Gastrocnemius medialis (tissue), 4 donors: ENCODE results near the gene IL1A. TPM values are rescaled to one million over a fixed set of nuclear protein-coding genes. Genes with fewer than 3 reads are reported as not detected.

Source experiments
- ATAC-seq, 2 donors: fragments of 150-250 bp; one replicate each; pipeline ENCODE4 v1.9.1; 2016
- DNase-seq, 2 donors: peaks; one replicate each; pipeline ENCODE4 v3.0.0-alpha.2; 2019
- H3K27ac ChIP-seq, 4 donors: fragments of 200-600 bp; sonication (generic); 1 replicate in 1 of 4; 2 replicates in 3 of 4; pipeline ENCODE4 v1.5.1; 2016 to 2018; ENCODE audit warnings: mild to moderate bottlenecking in 2 of 4, moderate library complexity in 1 of 4
- H3K27me3 ChIP-seq, 3 donors: fragments of 200-600 bp; sonication (generic) in 2 of 3; 1 replicate in 1 of 3; 2 replicates in 2 of 3; pipeline versions ENCODE4 v1.5.1 to v1.6.0; 2016 to 2019; ENCODE audit warnings: mild to moderate bottlenecking in 1 of 3, moderate library complexity in 1 of 3
- H3K36me3 ChIP-seq, 2 donors: fragments of 200-600 bp; sonication (generic) in 1 of 2; one replicate each; pipeline ENCODE4 v1.5.1; 2017 to 2018
- H3K4me1 ChIP-seq, 2 donors: fragments of 200-600 bp; sonication (generic) in 1 of 2; one replicate each; pipeline ENCODE4 v1.5.1; 2016 to 2017; ENCODE audit warnings: mild to moderate bottlenecking in 2 of 2
- H3K4me3 ChIP-seq, 4 donors: fragments of 200-600 bp; sonication (generic) in 3 of 4; 1 replicate in 1 of 4; 2 replicates in 3 of 4; pipeline ENCODE4 v1.5.1; 2016 to 2019; ENCODE audit warnings: mild to moderate bottlenecking in 2 of 4
- H3K9me3 ChIP-seq, 3 donors: fragments of 200-600 bp; sonication (generic) in 2 of 3; 1 replicate in 1 of 3; 2 replicates in 2 of 3; pipeline ENCODE4 v1.5.1; 2016 to 2019
- CTCF ChIP-seq, 5 experiments: fragments of 450-650 bp in 3 of 5; fragments of 200-600 bp in 2 of 5; sonication (generic) in 2 of 5; IDR thresholded peaks in 4 of 5; conservative IDR thresholded peaks in 1 of 5; 1 replicate in 4 of 5; 2 replicates in 1 of 5; pipeline ENCODE4 v1.5.1; 2016 to 2019; ENCODE audit warnings: antibody characterized with exemption in 5 of 5, mild to moderate bottlenecking in 3 of 5, moderate library complexity in 3 of 5
- POLR2A ChIP-seq, 2 donors: fragments of 450-650 bp; IDR thresholded peaks; one replicate each; pipeline ENCODE4 v1.6.1; 2017; ENCODE audit warnings: antibody characterized with exemption in 2 of 2, mild to moderate bottlenecking in 2 of 2, moderate library complexity in 2 of 2
- in situ Hi-C, 4 donors: fragments of 200-750 bp; cut with MboI; loops; one replicate each; pipeline versions ENCODE4 v1.15.0 to v1.8.0; 2017; ENCODE audit warnings: low sequenced_read_pairs in 4 of 4
- intact Hi-C: fragments of 100-400 bp; cut with DNase I; formaldehyde crosslinking; loops from one replicate; pipeline ENCODE4 v1.15.1; 2023; ENCODE audit warnings: low total_unique reads
- total RNA-seq, 4 donors: library from RNA; depleted of rRNA; stranded (reverse); fragments of >200 nt; gene quantifications; one replicate each; pipeline versions ENCODE4 v1.1.0 to v1.2.3, GENCODE V29; 2016

The IL1A gene
- total RNA-seq, 4 donors from 2014 or later = not detected

GRCh38 chr2:112757265-112757664, 27.0 kb downstream of the IL1A start:
- no peak overlapping the region for H3K27ac ChIP-seq
- H3K36me3 ChIP-seq = no peaks in the 10 kb centered on the region
- H3K27me3 ChIP-seq = no peaks in the 10 kb centered on the region
- H3K4me1 ChIP-seq = no peaks in the 10 kb centered on the region
- DNase-seq (no peak), ATAC-seq (no peak)
- no peak overlapping the region for H3K4me3 ChIP-seq
- H3K9me3 ChIP-seq = no peaks in the 10 kb centered on the region
- TF ChIP-seq CTCF (IDR thresholded peaks at IDR 0.05 in 4 of 5, conservative IDR thresholded peaks at IDR 0.05 in 1 of 5) (no peak), POLR2A (IDR thresholded peaks at IDR 0.05) (no peak)
- intact Hi-C loops (no loop called here), in situ Hi-C loops (loop anchor here in 1 of 4 donors (10.0 kb wide), 2 partner anchors 118 to 198 kb away; no protein-coding TSS in a partner anchor)

GRCh38 chr2:112756207-112756606, 28.1 kb downstream of the IL1A start:
- Histone ChIP-seq H3K27ac (no peak overlapping the region), H3K4me3 (no peak overlapping the region), H3K36me3 (no peaks in the 10 kb centered on the region), H3K9me3 (no peaks in the 10 kb centered on the region), H3K27me3 (no peaks in the 10 kb centered on the region), H3K4me1 (no peaks in the 10 kb centered on the region)
- intact Hi-C loops (no loop called here), in situ Hi-C loops (loop anchor here in 1 of 4 donors (10.0 kb wide), 2 partner anchors 119 to 199 kb away; no protein-coding TSS in a partner anchor)
- DNase-seq = no peak
- TF ChIP-seq POLR2A (IDR thresholded peaks at IDR 0.05) (no peak), CTCF (IDR thresholded peaks at IDR 0.05 in 4 of 5, conservative IDR thresholded peaks at IDR 0.05 in 1 of 5) (no peak)
- ATAC-seq = no peak

- Histone ChIP-seq H3K9me3 (no peaks in the 10 kb centered on the region), H3K27me3 (no peaks in the 10 kb centered on the region), H3K27ac (no peak overlapping the region), H3K4me3 (no peak overlapping the region), H3K4me1 (no peaks in the 10 kb centered on the region), H3K36me3 (no peaks in the 10 kb centered on the region)
- ATAC-seq = no peak
- no peak for DNase-seq
- TF ChIP-seq POLR2A (IDR thresholded peaks at IDR 0.05) (no peak), CTCF (IDR thresholded peaks at IDR 0.05 in 4 of 5, conservative IDR thresholded peaks at IDR 0.05 in 1 of 5) (no peak)
- in situ Hi-C loops = loop anchor here in 1 of 4 donors (10.0 kb wide), 2 partner anchors 119 to 199 kb away; no protein-coding TSS in a partner anchor
- intact Hi-C loops = no loop called here
Observed at GRCh38 chr2:112755444-112755843, 28.8 kb downstream of the IL1A start.

GRCh38 chr2:112754564-112754963, 29.7 kb downstream of the IL1A start:
- Histone ChIP-seq H3K9me3 (no peaks in the 10 kb centered on the region), H3K4me1 (no peaks in the 10 kb centered on the region), H3K27me3 (no peaks in the 10 kb centered on the region), H3K27ac (no peak overlapping the region), H3K4me3 (no peak overlapping the region), H3K36me3 (no peaks in the 10 kb centered on the region)
- intact Hi-C loops (no loop called here), in situ Hi-C loops (loop anchor here in 1 of 4 donors (10.0 kb wide), 2 partner anchors 120 to 200 kb away; no protein-coding TSS in a partner anchor)
- no peak for ATAC-seq
- DNase-seq = no peak
- TF ChIP-seq CTCF (IDR thresholded peaks at IDR 0.05 in 4 of 5, conservative IDR thresholded peaks at IDR 0.05 in 1 of 5) (no peak), POLR2A (IDR thresholded peaks at IDR 0.05) (no peak)

GRCh38 chr2:112752667-112753066, 31.6 kb downstream of the IL1A start:
- DNase-seq = no peak
- no peaks in the 10 kb centered on the region for H3K4me1 ChIP-seq
- TF ChIP-seq POLR2A (IDR thresholded peaks at IDR 0.05) (no peak), CTCF (IDR thresholded peaks at IDR 0.05 in 4 of 5, conservative IDR thresholded peaks at IDR 0.05 in 1 of 5) (no peak)
- no peak overlapping the region for H3K27ac ChIP-seq
- no peak overlapping the region for H3K4me3 ChIP-seq
- H3K27me3 ChIP-seq = no peaks in the 10 kb centered on the region
- intact Hi-C loops = no loop called here
- no peaks in the 10 kb centered on the region for H3K9me3 ChIP-seq
- H3K36me3 ChIP-seq = no peaks in the 10 kb centered on the region
- in situ Hi-C loops = loop anchor here in 1 of 4 donors (10.0 kb wide), 2 partner anchors 122 to 202 kb away; no protein-coding TSS in a partner anchor
- ATAC-seq = no peak
